ENCODE data around the gene CARMIL3.

DNA sequence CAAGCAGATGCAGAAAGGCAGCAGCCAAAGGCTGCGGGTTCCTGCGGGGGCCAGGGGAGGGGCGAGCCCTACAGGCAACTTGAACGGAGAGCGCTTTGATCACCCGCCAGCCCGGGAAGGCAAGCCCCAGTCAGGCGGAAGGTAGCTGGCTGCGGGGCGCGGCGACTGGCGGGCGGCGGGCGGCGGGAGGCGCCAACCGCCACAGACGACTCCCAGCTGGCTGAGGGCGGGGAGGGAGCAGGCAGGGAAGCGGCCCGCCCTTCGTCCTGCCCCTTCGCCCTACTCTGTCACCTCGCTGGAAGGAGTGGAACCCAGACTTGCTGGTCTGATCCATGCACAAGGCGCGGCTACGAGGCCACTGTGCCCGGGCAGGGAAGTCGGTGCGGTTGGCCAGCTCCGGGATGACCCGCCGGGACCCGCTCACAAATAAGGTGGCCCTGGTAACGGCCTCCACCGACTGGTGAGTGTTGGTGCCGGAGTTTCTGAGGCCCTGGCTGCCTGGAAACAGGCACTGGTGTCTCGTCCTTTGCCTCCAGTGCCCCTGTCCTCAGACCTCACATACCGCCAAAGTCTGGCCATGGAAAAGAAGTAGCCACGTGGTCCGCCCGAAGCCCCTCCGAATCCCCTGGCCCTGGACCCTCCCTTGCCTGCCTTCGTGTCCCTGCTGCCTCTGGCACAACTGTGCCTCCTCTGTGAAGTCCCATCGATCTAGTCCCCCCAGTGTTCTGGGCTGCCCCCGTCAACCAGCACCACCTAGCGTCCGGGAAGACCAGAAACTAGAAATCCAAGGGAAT, 15.4 kb upstream of the CARMIL3 start:
- TF ChIP-seq, protein P1, sequence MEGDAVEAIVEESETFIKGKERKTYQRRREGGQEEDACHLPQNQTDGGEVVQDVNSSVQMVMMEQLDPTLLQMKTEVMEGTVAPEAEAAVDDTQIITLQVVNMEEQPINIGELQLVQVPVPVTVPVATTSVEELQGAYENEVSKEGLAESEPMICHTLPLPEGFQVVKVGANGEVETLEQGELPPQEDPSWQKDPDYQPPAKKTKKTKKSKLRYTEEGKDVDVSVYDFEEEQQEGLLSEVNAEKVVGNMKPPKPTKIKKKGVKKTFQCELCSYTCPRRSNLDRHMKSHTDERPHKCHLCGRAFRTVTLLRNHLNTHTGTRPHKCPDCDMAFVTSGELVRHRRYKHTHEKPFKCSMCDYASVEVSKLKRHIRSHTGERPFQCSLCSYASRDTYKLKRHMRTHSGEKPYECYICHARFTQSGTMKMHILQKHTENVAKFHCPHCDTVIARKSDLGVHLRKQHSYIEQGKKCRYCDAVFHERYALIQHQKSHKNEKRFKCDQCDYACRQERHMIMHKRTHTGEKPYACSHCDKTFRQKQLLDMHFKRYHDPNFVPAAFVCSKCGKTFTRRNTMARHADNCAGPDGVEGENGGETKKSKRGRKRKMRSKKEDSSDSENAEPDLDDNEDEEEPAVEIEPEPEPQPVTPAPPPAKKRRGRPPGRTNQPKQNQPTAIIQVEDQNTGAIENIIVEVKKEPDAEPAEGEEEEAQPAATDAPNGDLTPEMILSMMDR (conservative IDR thresholded peaks at IDR 0.05; ENCODE audit: low read length): peak; percentile 85
- no peak for TF ChIP-seq EZH2phosphoT487 (IDR thresholded peaks at IDR 0.05; ENCODE audit: borderline replicate concordance)
